Liver (tissue), 9 donors: ENCODE data around the gene EP400. TPM values are rescaled to one million over a fixed set of nuclear protein-coding genes. Genes with fewer than 3 reads are reported as not detected.
"Not testable (repeated sequence)": the region's sequence is repeated elsewhere in the genome, so short reads cannot be mapped to it uniquely, and the experiment has no call there.

Source experiments
- DNase-seq: peaks from one replicate; pipeline ENCODE4 v3.0.0-alpha.2; 2017; ENCODE audit warnings: low spot score
- H3K27ac ChIP-seq, 2 donors: one replicate each; pipeline ENCODE4 v1.7.0; 2013; ENCODE audit warnings: inconsistent platforms in 2 of 2, low read length in 2 of 2, control low read depth in 1 of 2, low read depth in 1 of 2, mild to moderate bottlenecking in 1 of 2
- H3K27me3 ChIP-seq, 4 donors: one replicate each; pipeline versions ENCODE4 v1.6.1 to v1.7.0; 2013; ENCODE audit warnings: low read length in 3 of 4, inconsistent platforms in 1 of 4, mild to moderate bottlenecking in 1 of 4, moderate library complexity in 1 of 4; ENCODE audit not compliant: control insufficient read depth in 4 of 4, insufficient read depth in 4 of 4
- H3K36me3 ChIP-seq, 4 donors: one replicate each; pipeline versions ENCODE4 v1.6.1 to v1.7.0; 2013; ENCODE audit warnings: low read length in 3 of 4, mild to moderate bottlenecking in 3 of 4, low read depth in 1 of 4, moderate library complexity in 1 of 4; ENCODE audit not compliant: control insufficient read depth in 4 of 4, insufficient read depth in 3 of 4
- H3K4me1 ChIP-seq, 4 donors: one replicate each; pipeline versions ENCODE4 v1.6.1 to v1.7.0; 2013; ENCODE audit warnings: low read length in 3 of 4, mild to moderate bottlenecking in 3 of 4, moderate library complexity in 1 of 4; ENCODE audit not compliant: control insufficient read depth in 4 of 4, insufficient read depth in 4 of 4
- H3K4me3 ChIP-seq, 3 donors: one replicate each; pipeline versions ENCODE4 v1.6.1 to v1.7.0; 2013; ENCODE audit warnings: low read length in 3 of 3, control low read depth in 1 of 3, low read depth in 1 of 3, mild to moderate bottlenecking in 1 of 3
- H3K9ac ChIP-seq, 2 donors: one replicate each; pipeline ENCODE4 v1.7.0; 2013; ENCODE audit warnings: low read length in 2 of 2, mild to moderate bottlenecking in 2 of 2, moderate library complexity in 2 of 2, control low read depth in 1 of 2, low read depth in 1 of 2
- H3K9me3 ChIP-seq, 4 donors: one replicate each; pipeline versions ENCODE4 v1.6.1 to v1.7.0; 2013; ENCODE audit warnings: low read length in 3 of 4; ENCODE audit not compliant: control insufficient read depth in 4 of 4
- EGR1 ChIP-seq, 2 donors: IDR thresholded peaks; 2 replicates each; pipeline ENCODE4 v1.6.1; 2016 to 2018; ENCODE audit warnings: antibody characterized with exemption in 2 of 2, low read depth in 2 of 2
- FOXA2 ChIP-seq: IDR thresholded peaks from 2 replicates; pipeline ENCODE4 v1.6.1; 2016; ENCODE audit warnings: antibody characterized with exemption
- GABPA ChIP-seq, 2 donors: IDR thresholded peaks in 1 of 2; conservative IDR thresholded peaks in 1 of 2; 2 replicates each; pipeline ENCODE4 v1.6.1; 2016; ENCODE audit warnings: antibody characterized with exemption in 2 of 2, mild to moderate bottlenecking in 1 of 2, moderate library complexity in 1 of 2
- HNF4A ChIP-seq, 2 donors: conservative IDR thresholded peaks; 2 replicates each; pipeline ENCODE4 v1.6.1; 2016; ENCODE audit warnings: antibody characterized with exemption in 2 of 2, mild to moderate bottlenecking in 2 of 2
- MAX ChIP-seq: IDR thresholded peaks from 2 replicates; pipeline ENCODE4 v1.6.1; 2016; ENCODE audit warnings: antibody characterized with exemption
- NR2F2 ChIP-seq: IDR thresholded peaks from 2 replicates; pipeline ENCODE4 v1.6.1; 2016; ENCODE audit warnings: antibody characterized with exemption
- RAD21 ChIP-seq, 2 donors: IDR thresholded peaks; 2 replicates each; pipeline ENCODE4 v1.6.1; 2016; ENCODE audit warnings: antibody characterized with exemption in 2 of 2, mild to moderate bottlenecking in 2 of 2
- SP1 ChIP-seq: IDR thresholded peaks from 2 replicates; pipeline ENCODE4 v1.6.1; 2018; ENCODE audit warnings: antibody characterized with exemption, mild to moderate bottlenecking
- TAF1 ChIP-seq: conservative IDR thresholded peaks from 2 replicates; pipeline ENCODE4 v1.6.1; 2016; ENCODE audit warnings: antibody characterized with exemption, mild to moderate bottlenecking
- YY1 ChIP-seq: IDR thresholded peaks from 2 replicates; pipeline ENCODE4 v1.6.1; 2016; ENCODE audit warnings: antibody characterized with exemption, mild to moderate bottlenecking
- ZBTB33 ChIP-seq: IDR thresholded peaks from 2 replicates; pipeline ENCODE4 v1.6.1; 2016; ENCODE audit warnings: antibody characterized with exemption
- WGBS: extraction: QIAGEN DNeasy Blood & Tissue Kit; methylation state at CpG from one replicate; pipeline ENCODE4 v1.1.7; 2013; 5-methylcytosine and 5-hydroxymethylcytosine counted together
- polyA plus RNA-seq, 2 donors: library from polyadenylated mRNA; stranded (reverse) in 1 of 2; unstranded in 1 of 2; fragments of 200-250 nt in 1 of 2; fragments of >200 nt in 1 of 2; fragmentation: Nextera tagmentation in 1 of 2; extraction: Ambion mirVana in 1 of 2; gene quantifications; one replicate each; pipeline versions ENCODE4 v1.2.1 to v1.2.3, GENCODE V29; 2013 to 2015
- total RNA-seq, 2 donors: library from RNA; depleted of rRNA; stranded (reverse); fragments of >200 nt; gene quantifications; one replicate each; pipeline ENCODE4 v1.2.3, GENCODE V29; 2014
- TF ChIP-seq, protein P1 (sequence below): fragments of 150-350 bp; IDR thresholded peaks from 2 replicates; pipeline ENCODE4 v1.5.1; 2017; ENCODE audit warnings: improper control_type of control experiment, low read depth, low read length; ENCODE audit not compliant: missing input control
- donor health status: healthy.
- donor health status: healthy.
- donor health status: healthy.
- donor health status: healthy.
- donor health status: healthy.

EP400 gene
- total and polyA plus RNA-seq, 4 donors = 4.7 to 12.4 (median 7.1) TPM

GRCh38 chr12:132102297-132102696, 152.6 kb downstream of the EP400 start (continued):
- TF ChIP-seq EGR1 (IDR thresholded peaks at IDR 0.05; ENCODE audit: low read depth in 2 of 2) = no peak
- no peak for TF ChIP-seq NR2F2
- TF ChIP-seq, protein P1, sequence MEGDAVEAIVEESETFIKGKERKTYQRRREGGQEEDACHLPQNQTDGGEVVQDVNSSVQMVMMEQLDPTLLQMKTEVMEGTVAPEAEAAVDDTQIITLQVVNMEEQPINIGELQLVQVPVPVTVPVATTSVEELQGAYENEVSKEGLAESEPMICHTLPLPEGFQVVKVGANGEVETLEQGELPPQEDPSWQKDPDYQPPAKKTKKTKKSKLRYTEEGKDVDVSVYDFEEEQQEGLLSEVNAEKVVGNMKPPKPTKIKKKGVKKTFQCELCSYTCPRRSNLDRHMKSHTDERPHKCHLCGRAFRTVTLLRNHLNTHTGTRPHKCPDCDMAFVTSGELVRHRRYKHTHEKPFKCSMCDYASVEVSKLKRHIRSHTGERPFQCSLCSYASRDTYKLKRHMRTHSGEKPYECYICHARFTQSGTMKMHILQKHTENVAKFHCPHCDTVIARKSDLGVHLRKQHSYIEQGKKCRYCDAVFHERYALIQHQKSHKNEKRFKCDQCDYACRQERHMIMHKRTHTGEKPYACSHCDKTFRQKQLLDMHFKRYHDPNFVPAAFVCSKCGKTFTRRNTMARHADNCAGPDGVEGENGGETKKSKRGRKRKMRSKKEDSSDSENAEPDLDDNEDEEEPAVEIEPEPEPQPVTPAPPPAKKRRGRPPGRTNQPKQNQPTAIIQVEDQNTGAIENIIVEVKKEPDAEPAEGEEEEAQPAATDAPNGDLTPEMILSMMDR = no peak

DNA sequence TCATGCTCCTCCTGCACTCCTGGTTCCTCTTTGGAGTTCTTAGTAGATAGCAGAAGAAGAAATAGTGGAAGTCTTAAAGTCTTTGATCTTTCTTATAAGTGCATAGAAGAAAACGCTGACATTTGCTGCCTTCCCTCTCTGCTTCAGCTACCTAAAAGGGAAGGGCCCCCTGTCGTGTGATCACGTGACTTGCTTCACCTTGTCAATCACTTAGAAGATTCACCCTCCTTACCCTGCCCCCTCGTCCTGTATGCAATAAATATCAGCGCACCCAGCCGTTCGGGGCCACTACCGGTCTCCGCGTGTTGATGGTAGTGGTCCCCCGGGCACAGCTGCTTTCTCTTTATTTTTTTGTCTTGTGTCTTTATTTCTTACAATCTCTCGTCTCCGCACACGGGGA, 153.3 kb downstream of the EP400 start:
- not testable (repeated sequence) for H3K27ac ChIP-seq, H3K9me3 ChIP-seq, H3K4me1 ChIP-seq, H3K27me3 ChIP-seq, H3K9ac ChIP-seq, DNase-seq, H3K4me3 ChIP-seq
- H3K36me3 ChIP-seq = peaks cover 2 to 14% (median 9%) of the 10 kb centered on the region in 4 donors
- WGBS = 90% methylated on average over 14 of the region's 14 CpGs

- DNase-seq = no peak
- TF ChIP-seq NR2F2 (no peak), YY1 (no peak), SP1 (no peak), FOXA2 (no peak), ZBTB33 (no peak), RAD21 (IDR thresholded peaks at IDR 0.05) (no peak), HNF4A (conservative IDR thresholded peaks at IDR 0.05) (no peak), TAF1 (no peak), MAX (no peak), GABPA (IDR thresholded peaks at IDR 0.05 in 1 of 2, conservative IDR thresholded peaks at IDR 0.05 in 1 of 2) (no peak)
- TF ChIP-seq, protein P1 = no peak
- Histone ChIP-seq H3K4me1 (no peaks in the 10 kb centered on the region), H3K27me3 (no peaks in the 10 kb centered on the region), H3K4me3 (no peak overlapping the region), H3K27ac (no peak overlapping the region), H3K9ac (no peak overlapping the region), H3K36me3 (peaks cover 6 to 17% (median 13%) of the 10 kb centered on the region in 4 donors), H3K9me3 (no peaks in the 10 kb centered on the region)
- 95% methylated on average over 26 of the region's 26 CpGs for whole genome bisulfite sequencing
These were observed 154.0 kb downstream of the EP400 start for GRCh38 chr12:132103542-132104308.
